GM23338 (cell line): ENCODE results near the gene GRB14.

Source experiments
- CREB1 ChIP-seq: fragments of 250-450 bp; sonication (Bioruptor Pico); IDR thresholded peaks from 2 replicates; pipeline ENCODE4 v1.5.0; 2020; ENCODE audit warnings: low read depth, mild to moderate bottlenecking, moderate library complexity
- EZH2 ChIP-seq: fragments of 200-600 bp; sonication (generic); IDR thresholded peaks from one replicate; pipeline ENCODE4 v1.8.0; 2017; ENCODE audit warnings: antibody characterized with exemption, mild to moderate bottlenecking, low read depth; ENCODE audit not compliant: unreplicated experiment
- EZH2phosphoT487 ChIP-seq: fragments of 200-600 bp; sonication (generic); IDR thresholded peaks from one replicate; pipeline ENCODE4 v1.8.1; 2018; ENCODE audit warnings: antibody characterized with exemption; ENCODE audit not compliant: unreplicated experiment
- JUNB ChIP-seq: IDR thresholded peaks from one replicate; pipeline ENCODE4 v1.6.1; 2016; ENCODE audit warnings: antibody characterized with exemption; ENCODE audit not compliant: unreplicated experiment
- NANOG ChIP-seq: IDR thresholded peaks from 2 replicates; pipeline ENCODE4 v1.6.1; 2016; ENCODE audit warnings: antibody characterized with exemption, borderline replicate concordance
- POLR2AphosphoS5 ChIP-seq: IDR thresholded peaks from 2 replicates; pipeline ENCODE4 v1.6.1; 2016; ENCODE audit warnings: antibody characterized with exemption, low read depth
- STAT1 ChIP-seq: IDR thresholded peaks from one replicate; pipeline ENCODE4 v1.6.1; 2016; ENCODE audit warnings: antibody characterized with exemption; ENCODE audit not compliant: unreplicated experiment
- ZNF114 ChIP-seq: fragments of 250-450 bp; sonication (Bioruptor Pico); IDR thresholded peaks from 2 replicates; pipeline ENCODE4 v1.5.0; 2020; ENCODE audit warnings: mild to moderate bottlenecking, moderate library complexity
- ZNF331 ChIP-seq: fragments of 250-450 bp; sonication (Bioruptor Pico); IDR thresholded peaks from 2 replicates; pipeline ENCODE4 v1.5.0; 2020; ENCODE audit warnings: low read depth, mild to moderate bottlenecking, moderate library complexity
- TF ChIP-seq, protein P1 (sequence below): IDR thresholded peaks from 2 replicates; pipeline ENCODE4 v1.6.1; 2016; ENCODE audit warnings: antibody characterized with exemption
- TF ChIP-seq, protein P2 (sequence below), 2 experiments: fragments of 200-600 bp in 1 of 2; sonication (generic) in 1 of 2; conservative IDR thresholded peaks; 2 replicates each; pipeline versions ENCODE4 v1.5.1 to v1.6.1; 2016 to 2017; ENCODE audit warnings: antibody characterized with exemption in 2 of 2, low read depth in 2 of 2, mild to moderate bottlenecking in 2 of 2, moderate library complexity in 1 of 2
- TF ChIP-seq, protein P3 (sequence below): IDR thresholded peaks from one replicate; pipeline ENCODE4 v1.6.1; 2018; ENCODE audit warnings: antibody characterized with exemption; ENCODE audit not compliant: unreplicated experiment
- TF ChIP-seq, protein P4 (sequence below): fragments of 250-450 bp; sonication (Bioruptor Pico); IDR thresholded peaks from 2 replicates; pipeline ENCODE4 v1.5.0; 2020; ENCODE audit warnings: mild to moderate bottlenecking, moderate library complexity

DNA sequence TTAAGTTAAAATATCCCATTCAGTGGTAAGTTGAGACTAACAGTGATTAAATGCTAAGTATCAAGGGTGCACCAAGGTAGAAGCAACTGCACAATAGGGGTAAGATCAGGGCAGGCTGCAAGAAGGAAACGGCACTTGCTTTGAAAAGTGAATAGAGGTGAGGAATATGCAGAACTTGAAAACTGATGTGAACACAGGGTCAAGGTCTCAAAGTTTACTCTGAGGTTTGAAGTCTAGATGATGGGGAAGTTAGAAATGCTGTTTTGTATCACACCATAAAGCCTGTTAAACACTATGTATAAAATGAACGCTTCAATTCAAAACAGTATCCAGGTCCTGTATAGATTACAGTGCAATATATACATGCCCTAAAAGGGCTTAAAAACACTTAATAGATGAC is 50.8 kb downstream of the GRB14 start:
- TF ChIP-seq, protein P1, sequence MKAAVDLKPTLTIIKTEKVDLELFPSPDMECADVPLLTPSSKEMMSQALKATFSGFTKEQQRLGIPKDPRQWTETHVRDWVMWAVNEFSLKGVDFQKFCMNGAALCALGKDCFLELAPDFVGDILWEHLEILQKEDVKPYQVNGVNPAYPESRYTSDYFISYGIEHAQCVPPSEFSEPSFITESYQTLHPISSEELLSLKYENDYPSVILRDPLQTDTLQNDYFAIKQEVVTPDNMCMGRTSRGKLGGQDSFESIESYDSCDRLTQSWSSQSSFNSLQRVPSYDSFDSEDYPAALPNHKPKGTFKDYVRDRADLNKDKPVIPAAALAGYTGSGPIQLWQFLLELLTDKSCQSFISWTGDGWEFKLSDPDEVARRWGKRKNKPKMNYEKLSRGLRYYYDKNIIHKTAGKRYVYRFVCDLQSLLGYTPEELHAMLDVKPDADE: no peak
- TF ChIP-seq, protein P2, sequence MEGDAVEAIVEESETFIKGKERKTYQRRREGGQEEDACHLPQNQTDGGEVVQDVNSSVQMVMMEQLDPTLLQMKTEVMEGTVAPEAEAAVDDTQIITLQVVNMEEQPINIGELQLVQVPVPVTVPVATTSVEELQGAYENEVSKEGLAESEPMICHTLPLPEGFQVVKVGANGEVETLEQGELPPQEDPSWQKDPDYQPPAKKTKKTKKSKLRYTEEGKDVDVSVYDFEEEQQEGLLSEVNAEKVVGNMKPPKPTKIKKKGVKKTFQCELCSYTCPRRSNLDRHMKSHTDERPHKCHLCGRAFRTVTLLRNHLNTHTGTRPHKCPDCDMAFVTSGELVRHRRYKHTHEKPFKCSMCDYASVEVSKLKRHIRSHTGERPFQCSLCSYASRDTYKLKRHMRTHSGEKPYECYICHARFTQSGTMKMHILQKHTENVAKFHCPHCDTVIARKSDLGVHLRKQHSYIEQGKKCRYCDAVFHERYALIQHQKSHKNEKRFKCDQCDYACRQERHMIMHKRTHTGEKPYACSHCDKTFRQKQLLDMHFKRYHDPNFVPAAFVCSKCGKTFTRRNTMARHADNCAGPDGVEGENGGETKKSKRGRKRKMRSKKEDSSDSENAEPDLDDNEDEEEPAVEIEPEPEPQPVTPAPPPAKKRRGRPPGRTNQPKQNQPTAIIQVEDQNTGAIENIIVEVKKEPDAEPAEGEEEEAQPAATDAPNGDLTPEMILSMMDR (conservative IDR thresholded peaks at IDR 0.05; ENCODE audit: low read depth in 2 of 2): no peak
- TF ChIP-seq POLR2AphosphoS5 (no peak), EZH2 (no peak), ZNF114 (CRISPR knock-in tag) (no peak), CREB1 (no peak), EZH2phosphoT487 (no peak), JUNB (no peak), NANOG (no peak), ZNF331 (CRISPR knock-in tag) (no peak), STAT1 (no peak)
- TF ChIP-seq, protein P3, sequence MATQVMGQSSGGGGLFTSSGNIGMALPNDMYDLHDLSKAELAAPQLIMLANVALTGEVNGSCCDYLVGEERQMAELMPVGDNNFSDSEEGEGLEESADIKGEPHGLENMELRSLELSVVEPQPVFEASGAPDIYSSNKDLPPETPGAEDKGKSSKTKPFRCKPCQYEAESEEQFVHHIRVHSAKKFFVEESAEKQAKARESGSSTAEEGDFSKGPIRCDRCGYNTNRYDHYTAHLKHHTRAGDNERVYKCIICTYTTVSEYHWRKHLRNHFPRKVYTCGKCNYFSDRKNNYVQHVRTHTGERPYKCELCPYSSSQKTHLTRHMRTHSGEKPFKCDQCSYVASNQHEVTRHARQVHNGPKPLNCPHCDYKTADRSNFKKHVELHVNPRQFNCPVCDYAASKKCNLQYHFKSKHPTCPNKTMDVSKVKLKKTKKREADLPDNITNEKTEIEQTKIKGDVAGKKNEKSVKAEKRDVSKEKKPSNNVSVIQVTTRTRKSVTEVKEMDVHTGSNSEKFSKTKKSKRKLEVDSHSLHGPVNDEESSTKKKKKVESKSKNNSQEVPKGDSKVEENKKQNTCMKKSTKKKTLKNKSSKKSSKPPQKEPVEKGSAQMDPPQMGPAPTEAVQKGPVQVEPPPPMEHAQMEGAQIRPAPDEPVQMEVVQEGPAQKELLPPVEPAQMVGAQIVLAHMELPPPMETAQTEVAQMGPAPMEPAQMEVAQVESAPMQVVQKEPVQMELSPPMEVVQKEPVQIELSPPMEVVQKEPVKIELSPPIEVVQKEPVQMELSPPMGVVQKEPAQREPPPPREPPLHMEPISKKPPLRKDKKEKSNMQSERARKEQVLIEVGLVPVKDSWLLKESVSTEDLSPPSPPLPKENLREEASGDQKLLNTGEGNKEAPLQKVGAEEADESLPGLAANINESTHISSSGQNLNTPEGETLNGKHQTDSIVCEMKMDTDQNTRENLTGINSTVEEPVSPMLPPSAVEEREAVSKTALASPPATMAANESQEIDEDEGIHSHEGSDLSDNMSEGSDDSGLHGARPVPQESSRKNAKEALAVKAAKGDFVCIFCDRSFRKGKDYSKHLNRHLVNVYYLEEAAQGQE: no peak
- TF ChIP-seq, protein P4, sequence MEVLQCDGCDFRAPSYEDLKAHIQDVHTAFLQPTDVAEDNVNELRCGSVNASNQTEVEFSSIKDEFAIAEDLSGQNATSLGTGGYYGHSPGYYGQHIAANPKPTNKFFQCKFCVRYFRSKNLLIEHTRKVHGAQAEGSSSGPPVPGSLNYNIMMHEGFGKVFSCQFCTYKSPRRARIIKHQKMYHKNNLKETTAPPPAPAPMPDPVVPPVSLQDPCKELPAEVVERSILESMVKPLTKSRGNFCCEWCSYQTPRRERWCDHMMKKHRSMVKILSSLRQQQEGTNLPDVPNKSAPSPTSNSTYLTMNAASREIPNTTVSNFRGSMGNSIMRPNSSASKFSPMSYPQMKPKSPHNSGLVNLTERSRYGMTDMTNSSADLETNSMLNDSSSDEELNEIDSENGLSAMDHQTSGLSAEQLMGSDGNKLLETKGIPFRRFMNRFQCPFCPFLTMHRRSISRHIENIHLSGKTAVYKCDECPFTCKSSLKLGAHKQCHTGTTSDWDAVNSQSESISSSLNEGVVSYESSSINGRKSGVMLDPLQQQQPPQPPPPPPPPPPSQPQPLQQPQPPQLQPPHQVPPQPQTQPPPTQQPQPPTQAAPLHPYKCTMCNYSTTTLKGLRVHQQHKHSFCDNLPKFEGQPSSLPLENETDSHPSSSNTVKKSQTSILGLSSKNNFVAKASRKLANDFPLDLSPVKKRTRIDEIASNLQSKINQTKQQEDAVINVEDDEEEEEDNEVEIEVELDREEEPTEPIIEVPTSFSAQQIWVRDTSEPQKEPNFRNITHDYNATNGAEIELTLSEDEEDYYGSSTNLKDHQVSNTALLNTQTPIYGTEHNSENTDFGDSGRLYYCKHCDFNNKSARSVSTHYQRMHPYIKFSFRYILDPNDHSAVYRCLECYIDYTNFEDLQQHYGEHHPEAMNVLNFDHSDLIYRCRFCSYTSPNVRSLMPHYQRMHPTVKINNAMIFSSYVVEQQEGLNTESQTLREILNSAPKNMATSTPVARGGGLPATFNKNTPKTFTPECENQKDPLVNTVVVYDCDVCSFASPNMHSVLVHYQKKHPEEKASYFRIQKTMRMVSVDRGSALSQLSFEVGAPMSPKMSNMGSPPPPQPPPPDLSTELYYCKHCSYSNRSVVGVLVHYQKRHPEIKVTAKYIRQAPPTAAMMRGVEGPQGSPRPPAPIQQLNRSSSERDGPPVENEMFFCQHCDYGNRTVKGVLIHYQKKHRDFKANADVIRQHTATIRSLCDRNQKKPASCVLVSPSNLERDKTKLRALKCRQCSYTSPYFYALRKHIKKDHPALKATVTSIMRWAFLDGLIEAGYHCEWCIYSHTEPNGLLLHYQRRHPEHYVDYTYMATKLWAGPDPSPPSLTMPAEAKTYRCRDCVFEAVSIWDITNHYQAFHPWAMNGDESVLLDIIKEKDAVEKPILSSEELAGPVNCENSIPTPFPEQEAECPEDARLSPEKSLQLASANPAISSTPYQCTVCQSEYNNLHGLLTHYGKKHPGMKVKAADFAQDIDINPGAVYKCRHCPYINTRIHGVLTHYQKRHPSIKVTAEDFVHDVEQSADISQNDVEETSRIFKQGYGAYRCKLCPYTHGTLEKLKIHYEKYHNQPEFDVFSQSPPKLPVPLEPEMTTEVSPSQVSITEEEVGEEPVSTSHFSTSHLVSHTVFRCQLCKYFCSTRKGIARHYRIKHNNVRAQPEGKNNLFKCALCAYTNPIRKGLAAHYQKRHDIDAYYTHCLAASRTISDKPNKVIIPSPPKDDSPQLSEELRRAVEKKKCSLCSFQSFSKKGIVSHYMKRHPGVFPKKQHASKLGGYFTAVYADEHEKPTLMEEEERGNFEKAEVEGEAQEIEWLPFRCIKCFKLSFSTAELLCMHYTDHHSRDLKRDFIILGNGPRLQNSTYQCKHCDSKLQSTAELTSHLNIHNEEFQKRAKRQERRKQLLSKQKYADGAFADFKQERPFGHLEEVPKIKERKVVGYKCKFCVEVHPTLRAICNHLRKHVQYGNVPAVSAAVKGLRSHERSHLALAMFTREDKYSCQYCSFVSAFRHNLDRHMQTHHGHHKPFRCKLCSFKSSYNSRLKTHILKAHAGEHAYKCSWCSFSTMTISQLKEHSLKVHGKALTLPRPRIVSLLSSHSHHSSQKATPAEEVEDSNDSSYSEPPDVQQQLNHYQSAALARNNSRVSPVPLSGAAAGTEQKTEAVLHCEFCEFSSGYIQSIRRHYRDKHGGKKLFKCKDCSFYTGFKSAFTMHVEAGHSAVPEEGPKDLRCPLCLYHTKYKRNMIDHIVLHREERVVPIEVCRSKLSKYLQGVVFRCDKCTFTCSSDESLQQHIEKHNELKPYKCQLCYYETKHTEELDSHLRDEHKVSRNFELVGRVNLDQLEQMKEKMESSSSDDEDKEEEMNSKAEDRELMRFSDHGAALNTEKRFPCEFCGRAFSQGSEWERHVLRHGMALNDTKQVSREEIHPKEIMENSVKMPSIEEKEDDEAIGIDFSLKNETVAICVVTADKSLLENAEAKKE: no peak
